GM12878 (cell line): ENCODE data around the gene PSMD3.

ENCODE experiments used
- ATF7 ChIP-seq: fragments of 450-650 bp; IDR thresholded peaks from 2 replicates; pipeline ENCODE4 v1.6.1; 2016; ENCODE audit warnings: low read depth, mild to moderate bottlenecking
- CHD1 ChIP-seq: IDR thresholded peaks from 2 replicates; pipeline ENCODE4 v1.6.1; 2012; ENCODE audit warnings: low read depth, low read length, improper control_type of control experiment
- CREB1 ChIP-seq: IDR thresholded peaks from 2 replicates; pipeline ENCODE4 v1.6.1; 2012; ENCODE audit warnings: low read depth, mild to moderate bottlenecking, inconsistent platforms
- GABPA ChIP-seq: IDR thresholded peaks from 2 replicates; pipeline ENCODE4 v1.6.1; 2014; ENCODE audit warnings: antibody characterized with exemption, low read depth, mild to moderate bottlenecking, inconsistent platforms
- MEF2B ChIP-seq: fragments of 450-650 bp; IDR thresholded peaks from 2 replicates; pipeline ENCODE4 v1.6.1; 2018; ENCODE audit warnings: mild to moderate bottlenecking, moderate library complexity; ENCODE audit not compliant: partially characterized antibody, poor library complexity, severe bottlenecking
- MTA2 ChIP-seq: fragments of 450-650 bp; IDR thresholded peaks from 2 replicates; pipeline ENCODE4 v1.6.1; 2016; ENCODE audit warnings: low read depth, mild to moderate bottlenecking, moderate library complexity
- RAD21 ChIP-seq: IDR thresholded peaks from 2 replicates; pipeline ENCODE4 v1.6.1; 2011; ENCODE audit warnings: mild to moderate bottlenecking, low read depth, low read length, moderate library complexity; ENCODE audit not compliant: insufficient read depth
- TF ChIP-seq, protein P1 (sequence below): fragments of 450-650 bp; IDR thresholded peaks from 2 replicates; pipeline ENCODE4 v1.6.1; 2018; ENCODE audit warnings: mild to moderate bottlenecking, low read depth, moderate library complexity; ENCODE audit not compliant: partially characterized antibody
- TF ChIP-seq, protein P2 (sequence below): IDR thresholded peaks from 2 replicates; pipeline ENCODE4 v1.6.1; 2012; ENCODE audit warnings: mild to moderate bottlenecking, low read depth, low read length
- TF ChIP-seq, protein P3 (sequence below), 3 experiments: IDR thresholded peaks in 2 of 3; conservative IDR thresholded peaks in 1 of 3; 2 replicates each; pipeline ENCODE4 v1.5.1; 2011; ENCODE audit warnings: low read depth in 3 of 3, low read length in 3 of 3, mild to moderate bottlenecking in 3 of 3, control low read depth in 2 of 3, moderate library complexity in 2 of 3, inconsistent platforms in 1 of 3, mixed read lengths in 1 of 3; ENCODE audit not compliant: control insufficient read depth in 2 of 3, insufficient read depth in 1 of 3; ENCODE audit errors: extremely low read depth in 1 of 3
- TF ChIP-seq, protein P4 (sequence below): IDR thresholded peaks from 2 replicates; pipeline ENCODE4 v1.6.1; 2012; ENCODE audit warnings: low read depth, low read length, improper control_type of control experiment
- TF ChIP-seq, protein P5 (sequence below): IDR thresholded peaks from 2 replicates; pipeline ENCODE4 v1.6.1; 2012; ENCODE audit warnings: low read depth, low read length, improper control_type of control experiment

DNA sequence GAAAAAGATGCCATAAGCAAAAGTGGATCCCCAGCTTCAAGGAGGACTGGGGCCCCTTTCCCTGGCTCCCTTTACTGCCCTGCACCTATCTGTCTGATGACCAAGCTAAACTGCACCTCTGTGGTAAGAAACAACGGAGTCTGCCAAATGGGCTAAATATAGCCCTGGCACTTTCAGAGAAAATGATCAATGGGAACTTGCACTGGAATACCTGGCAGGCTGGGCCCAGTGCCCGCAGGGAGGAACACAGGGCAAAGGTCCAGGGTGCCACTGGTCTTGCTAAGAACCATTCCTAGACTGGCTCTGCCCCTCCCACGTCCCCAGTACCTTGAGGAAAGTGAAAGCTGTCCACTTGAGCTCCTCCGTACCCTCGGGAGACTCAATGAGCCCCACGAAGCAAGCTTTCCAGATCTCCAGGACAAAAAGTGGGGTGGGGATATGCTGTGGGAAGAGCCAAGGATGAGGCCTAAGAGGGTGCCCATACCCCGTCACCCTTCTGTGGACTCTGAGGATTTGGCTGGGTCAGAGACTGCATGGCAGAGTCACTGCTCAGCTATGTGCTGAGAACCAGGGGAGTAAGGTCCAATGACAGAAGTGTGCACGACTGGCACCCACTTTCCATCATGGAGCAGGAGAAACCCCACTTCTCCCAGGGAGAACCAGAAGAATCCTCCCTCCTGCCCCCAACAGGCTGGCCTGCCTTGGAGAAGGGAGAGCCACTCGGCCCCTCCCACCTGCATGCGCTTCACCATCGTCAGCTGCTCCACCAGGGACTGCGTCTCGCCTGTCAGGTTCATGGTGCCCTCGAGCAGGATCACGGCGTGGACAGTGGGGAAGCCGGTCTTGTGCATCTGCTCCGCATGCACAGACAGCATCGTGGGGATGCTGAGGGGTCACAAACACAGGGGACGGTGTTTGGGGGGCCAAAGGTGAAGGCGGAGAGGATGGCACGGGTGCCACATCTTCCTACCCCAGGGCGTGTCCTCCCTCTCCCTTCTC lies 52.0 kb downstream of the PSMD3 start:
- TF ChIP-seq, protein P1, sequence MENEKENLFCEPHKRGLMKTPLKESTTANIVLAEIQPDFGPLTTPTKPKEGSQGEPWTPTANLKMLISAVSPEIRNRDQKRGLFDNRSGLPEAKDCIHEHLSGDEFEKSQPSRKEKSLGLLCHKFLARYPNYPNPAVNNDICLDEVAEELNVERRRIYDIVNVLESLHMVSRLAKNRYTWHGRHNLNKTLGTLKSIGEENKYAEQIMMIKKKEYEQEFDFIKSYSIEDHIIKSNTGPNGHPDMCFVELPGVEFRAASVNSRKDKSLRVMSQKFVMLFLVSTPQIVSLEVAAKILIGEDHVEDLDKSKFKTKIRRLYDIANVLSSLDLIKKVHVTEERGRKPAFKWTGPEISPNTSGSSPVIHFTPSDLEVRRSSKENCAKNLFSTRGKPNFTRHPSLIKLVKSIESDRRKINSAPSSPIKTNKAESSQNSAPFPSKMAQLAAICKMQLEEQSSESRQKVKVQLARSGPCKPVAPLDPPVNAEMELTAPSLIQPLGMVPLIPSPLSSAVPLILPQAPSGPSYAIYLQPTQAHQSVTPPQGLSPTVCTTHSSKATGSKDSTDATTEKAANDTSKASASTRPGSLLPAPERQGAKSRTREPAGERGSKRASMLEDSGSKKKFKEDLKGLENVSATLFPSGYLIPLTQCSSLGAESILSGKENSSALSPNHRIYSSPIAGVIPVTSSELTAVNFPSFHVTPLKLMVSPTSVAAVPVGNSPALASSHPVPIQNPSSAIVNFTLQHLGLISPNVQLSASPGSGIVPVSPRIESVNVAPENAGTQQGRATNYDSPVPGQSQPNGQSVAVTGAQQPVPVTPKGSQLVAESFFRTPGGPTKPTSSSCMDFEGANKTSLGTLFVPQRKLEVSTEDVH = no peak
- TF ChIP-seq MEF2B = no peak
- TF ChIP-seq, protein P2, sequence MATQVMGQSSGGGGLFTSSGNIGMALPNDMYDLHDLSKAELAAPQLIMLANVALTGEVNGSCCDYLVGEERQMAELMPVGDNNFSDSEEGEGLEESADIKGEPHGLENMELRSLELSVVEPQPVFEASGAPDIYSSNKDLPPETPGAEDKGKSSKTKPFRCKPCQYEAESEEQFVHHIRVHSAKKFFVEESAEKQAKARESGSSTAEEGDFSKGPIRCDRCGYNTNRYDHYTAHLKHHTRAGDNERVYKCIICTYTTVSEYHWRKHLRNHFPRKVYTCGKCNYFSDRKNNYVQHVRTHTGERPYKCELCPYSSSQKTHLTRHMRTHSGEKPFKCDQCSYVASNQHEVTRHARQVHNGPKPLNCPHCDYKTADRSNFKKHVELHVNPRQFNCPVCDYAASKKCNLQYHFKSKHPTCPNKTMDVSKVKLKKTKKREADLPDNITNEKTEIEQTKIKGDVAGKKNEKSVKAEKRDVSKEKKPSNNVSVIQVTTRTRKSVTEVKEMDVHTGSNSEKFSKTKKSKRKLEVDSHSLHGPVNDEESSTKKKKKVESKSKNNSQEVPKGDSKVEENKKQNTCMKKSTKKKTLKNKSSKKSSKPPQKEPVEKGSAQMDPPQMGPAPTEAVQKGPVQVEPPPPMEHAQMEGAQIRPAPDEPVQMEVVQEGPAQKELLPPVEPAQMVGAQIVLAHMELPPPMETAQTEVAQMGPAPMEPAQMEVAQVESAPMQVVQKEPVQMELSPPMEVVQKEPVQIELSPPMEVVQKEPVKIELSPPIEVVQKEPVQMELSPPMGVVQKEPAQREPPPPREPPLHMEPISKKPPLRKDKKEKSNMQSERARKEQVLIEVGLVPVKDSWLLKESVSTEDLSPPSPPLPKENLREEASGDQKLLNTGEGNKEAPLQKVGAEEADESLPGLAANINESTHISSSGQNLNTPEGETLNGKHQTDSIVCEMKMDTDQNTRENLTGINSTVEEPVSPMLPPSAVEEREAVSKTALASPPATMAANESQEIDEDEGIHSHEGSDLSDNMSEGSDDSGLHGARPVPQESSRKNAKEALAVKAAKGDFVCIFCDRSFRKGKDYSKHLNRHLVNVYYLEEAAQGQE = no peak
- no peak for TF ChIP-seq MTA2
- TF ChIP-seq, protein P3, sequence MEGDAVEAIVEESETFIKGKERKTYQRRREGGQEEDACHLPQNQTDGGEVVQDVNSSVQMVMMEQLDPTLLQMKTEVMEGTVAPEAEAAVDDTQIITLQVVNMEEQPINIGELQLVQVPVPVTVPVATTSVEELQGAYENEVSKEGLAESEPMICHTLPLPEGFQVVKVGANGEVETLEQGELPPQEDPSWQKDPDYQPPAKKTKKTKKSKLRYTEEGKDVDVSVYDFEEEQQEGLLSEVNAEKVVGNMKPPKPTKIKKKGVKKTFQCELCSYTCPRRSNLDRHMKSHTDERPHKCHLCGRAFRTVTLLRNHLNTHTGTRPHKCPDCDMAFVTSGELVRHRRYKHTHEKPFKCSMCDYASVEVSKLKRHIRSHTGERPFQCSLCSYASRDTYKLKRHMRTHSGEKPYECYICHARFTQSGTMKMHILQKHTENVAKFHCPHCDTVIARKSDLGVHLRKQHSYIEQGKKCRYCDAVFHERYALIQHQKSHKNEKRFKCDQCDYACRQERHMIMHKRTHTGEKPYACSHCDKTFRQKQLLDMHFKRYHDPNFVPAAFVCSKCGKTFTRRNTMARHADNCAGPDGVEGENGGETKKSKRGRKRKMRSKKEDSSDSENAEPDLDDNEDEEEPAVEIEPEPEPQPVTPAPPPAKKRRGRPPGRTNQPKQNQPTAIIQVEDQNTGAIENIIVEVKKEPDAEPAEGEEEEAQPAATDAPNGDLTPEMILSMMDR (IDR thresholded peaks at IDR 0.05 in 2 of 3, conservative IDR thresholded peaks at IDR 0.05 in 1 of 3; ENCODE audit: control insufficient read depth in 2 of 3, extremely low read depth in 1 of 3, insufficient read depth in 1 of 3, low read depth in 3 of 3, low read length in 3 of 3) = no peak
- TF ChIP-seq, protein P4, sequence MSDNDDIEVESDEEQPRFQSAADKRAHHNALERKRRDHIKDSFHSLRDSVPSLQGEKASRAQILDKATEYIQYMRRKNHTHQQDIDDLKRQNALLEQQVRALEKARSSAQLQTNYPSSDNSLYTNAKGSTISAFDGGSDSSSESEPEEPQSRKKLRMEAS = no peak
- no peak for TF ChIP-seq CREB1
- TF ChIP-seq ATF7 = no peak
- no peak for TF ChIP-seq RAD21
- no peak for TF ChIP-seq CHD1
- no peak for TF ChIP-seq GABPA
- TF ChIP-seq, protein P5, sequence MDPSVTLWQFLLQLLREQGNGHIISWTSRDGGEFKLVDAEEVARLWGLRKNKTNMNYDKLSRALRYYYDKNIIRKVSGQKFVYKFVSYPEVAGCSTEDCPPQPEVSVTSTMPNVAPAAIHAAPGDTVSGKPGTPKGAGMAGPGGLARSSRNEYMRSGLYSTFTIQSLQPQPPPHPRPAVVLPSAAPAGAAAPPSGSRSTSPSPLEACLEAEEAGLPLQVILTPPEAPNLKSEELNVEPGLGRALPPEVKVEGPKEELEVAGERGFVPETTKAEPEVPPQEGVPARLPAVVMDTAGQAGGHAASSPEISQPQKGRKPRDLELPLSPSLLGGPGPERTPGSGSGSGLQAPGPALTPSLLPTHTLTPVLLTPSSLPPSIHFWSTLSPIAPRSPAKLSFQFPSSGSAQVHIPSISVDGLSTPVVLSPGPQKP = no peak
